Femur (tissue), 1 donor: Measurements from ENCODE around the gene TMEM132D.
A peak's percentile ranks its signal among the peaks of the same experiment; 100 is the strongest.
"Not testable (repeated sequence)": the region's sequence is repeated elsewhere in the genome, so short reads cannot be mapped to it uniquely, and the experiment has no call there.

Source experiments
- DNase-seq: peaks from one replicate; pipeline ENCODE4 v3.0.0-alpha.2; 2017

The TMEM132D gene

DNA sequence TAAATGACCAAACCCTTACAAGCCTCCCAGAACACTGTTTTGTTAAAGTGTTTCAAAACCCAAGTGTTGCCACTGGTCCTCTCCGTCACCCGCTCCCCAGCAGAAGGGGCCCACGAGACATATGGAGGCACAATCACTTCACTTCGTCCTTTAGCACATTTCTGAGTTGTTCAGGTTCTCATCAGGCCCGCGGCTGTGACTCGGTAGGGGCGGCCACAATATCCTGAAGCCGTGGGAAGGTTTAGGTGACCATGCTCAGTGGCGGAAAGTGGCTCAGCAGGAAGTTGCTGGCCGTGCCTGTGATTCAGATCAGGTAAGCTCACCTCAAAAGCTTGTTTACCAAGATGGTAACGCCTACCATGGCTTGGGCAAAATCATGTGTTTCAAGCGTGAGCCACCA lies 823.0 kb downstream of the TMEM132D start:
- no peak for DNase-seq

DNA sequence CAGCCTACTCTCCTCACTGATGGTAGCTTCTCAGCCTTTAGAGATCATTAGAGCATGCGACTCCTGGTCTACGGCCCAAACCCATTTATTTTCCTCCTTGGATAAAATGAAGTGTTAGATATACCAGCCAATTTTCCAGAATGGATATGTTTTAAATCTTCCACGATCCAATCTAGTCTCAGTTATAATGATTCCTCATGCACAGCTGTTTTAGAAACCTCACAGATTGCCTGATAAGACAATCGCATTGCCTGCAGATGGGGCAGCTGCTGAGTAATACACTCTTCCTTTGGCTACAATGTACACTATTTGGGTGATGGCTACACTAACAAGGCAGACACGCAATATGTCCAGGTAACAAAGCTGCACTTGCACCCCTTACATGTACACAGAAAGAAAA lies 823.4 kb downstream of the TMEM132D start:
- DNase-seq = no peak

DNA sequence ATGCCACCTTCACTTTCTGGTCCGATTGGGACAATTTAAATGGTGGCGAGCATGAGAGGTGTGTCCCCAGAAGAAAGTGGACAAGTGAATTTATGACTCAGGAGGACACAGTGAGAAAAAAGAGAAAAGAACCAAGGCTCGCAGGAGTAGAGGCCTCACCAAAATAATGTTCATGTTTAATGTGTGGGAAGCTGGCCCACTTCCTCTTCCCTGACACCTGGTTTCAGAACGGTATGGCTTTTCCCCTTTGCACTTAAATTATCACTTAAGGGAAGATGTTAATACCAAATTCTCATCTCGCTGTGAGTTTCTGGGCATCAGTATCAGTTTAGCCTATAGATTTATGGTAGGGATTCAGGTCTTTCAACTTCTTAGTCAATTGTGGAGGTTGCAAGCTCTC lies 824.1 kb downstream of the TMEM132D start:
- DNase-seq = no peak

DNA sequence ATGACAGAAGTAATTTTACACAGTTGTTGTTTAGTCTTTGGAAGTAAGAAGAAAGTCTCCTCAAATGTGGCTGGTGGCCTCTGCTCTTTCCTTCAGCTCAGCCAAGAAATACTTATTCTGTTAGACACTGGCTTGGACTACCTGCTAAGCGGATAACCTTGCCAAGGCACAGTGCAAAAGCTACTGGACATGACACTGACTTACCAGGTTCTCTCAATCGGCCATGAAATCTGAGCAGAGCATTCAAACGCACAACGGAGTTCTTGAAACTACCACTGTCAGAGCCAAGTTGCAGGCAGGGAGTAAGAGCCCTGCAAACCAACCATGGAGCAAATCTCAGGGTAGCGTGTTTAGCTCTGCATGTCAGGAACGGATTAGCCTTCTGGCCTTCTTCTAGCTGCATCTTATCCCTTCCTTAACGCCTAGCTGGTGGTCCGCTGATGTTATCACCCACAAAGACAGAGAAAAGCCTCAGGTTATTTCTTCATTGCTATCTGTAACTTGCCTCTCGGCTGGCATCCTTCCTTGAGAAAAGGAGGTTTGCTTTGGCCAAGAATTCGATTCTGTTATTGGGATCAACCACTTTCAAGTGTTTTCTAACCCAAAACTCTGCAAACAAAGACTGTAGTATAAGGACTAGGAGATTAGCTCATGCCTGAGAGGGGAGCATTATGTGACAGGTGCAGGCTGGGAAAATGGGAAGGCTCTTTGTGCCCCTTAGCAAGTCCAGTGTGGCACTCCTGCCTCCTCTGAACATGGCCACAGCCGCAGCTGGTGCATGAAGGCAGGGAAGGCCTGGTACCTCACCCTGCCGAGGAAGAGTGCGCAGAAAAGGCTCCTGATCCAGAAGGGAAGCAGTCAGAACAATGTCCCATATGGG lies 827.1 kb downstream of the TMEM132D start:
- DNase-seq = no peak

DNA sequence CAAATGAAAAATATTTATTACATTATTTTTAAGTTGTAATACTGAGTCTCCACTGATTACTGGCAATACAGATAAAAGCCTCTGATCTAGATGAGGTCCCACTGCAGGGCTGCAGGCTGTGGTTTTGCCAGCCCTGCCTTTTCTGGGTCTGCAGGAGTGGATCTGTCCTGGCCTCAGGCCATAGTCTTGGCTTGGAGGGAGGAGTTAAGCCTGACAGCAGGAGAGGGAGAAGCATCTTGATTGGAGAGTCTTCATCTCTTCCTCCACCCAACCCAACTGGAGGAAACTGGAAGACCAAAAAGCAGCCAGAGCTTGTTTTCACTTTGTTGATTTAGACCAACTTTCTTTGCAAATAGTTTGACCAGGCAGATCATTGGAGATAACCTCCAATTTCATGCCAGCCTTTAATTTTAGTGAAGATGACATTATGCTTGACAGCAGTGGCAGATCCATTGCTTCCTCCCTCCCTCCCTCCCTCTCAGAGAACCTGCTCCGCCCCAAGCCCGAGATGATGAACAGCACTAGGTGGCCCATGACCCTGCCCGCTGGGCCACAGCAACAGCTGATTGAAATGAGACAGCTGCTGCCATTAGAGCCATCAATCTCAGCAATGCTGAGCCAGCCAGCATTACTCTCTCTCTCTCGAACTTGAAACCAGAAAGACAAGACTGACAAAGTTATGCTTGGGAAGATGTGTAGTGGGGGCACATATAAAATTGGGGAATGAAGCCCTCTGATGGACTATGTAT lies 828.2 kb downstream of the TMEM132D start:
- peak; percentile 70 for DNase-seq

DNA sequence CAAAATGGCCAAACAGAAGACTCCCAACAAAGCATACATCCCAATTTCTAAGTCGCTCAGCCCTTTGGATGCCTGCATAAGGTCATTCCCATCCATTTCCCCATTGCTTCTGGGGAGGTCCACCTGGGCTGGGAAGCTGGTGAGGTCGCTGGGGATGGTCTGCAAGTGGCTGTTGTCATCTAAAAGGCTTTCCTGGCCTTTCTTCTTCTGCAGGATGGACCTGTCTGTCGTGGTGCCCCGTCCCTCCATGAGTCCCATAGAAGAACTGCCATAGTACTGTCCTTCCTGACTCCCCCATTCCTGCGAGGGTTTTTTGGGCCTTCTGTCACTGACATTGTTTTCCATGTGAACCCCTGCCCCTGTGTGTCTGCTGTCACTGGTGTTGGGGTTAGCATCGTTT lies 829.4 kb downstream of the TMEM132D start:
- no peak for DNase-seq

DNA sequence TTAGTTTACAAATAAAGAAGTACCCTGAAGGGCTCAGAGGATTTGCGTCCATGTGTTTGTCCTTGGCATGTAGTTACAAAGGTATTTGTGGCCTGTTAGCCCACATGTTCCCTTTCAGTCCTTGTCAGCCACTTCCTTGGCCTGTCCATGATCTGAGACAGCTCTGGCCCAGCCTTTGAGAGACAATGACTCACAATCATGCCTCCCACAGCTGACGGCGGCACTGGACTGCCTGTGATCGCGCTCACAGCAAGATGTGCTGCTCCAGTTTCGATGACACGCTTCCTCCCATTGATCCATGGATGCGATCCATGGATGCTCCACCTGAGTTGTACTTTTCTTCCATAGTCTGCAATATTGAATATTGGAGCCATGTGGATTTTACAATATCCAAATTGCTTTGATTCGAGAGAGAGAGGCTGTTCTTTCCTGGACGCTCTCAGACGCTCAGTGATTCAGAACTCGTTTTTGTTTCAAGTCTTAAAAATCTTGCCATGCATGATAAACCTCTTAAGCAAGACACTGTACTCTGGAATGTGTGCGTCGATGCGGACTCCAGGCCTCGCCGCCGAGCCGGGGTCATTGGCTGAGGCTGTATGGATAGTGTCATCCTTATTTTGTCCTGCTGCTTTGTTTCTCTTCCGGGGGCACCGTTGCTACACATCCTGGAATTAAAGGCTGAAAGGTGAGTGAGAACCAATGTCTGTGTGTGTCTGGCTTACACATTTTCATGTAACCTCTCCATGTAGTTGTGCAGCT lies 830.5 kb downstream of the TMEM132D start:
- DNase-seq = no peak

DNA sequence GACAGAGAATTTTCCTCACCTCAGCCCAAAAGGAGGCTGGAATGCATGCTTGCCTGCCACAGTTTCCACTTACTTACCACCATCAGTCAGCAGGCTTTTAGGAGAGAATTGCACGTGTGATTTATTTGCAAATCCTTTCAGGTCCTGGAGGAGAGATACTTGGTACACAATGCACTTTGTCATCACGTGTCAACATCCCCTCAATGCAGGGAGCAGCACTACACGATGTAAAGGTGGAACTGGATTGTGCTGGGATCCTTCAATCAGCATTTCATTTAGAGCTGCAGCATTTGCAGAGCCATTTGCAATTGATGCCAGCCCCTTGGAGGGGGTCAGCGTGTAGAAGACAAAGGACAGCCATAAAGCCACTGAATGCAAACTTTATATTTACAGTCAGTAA lies 832.5 kb downstream of the TMEM132D start:
- no peak for DNase-seq

DNA sequence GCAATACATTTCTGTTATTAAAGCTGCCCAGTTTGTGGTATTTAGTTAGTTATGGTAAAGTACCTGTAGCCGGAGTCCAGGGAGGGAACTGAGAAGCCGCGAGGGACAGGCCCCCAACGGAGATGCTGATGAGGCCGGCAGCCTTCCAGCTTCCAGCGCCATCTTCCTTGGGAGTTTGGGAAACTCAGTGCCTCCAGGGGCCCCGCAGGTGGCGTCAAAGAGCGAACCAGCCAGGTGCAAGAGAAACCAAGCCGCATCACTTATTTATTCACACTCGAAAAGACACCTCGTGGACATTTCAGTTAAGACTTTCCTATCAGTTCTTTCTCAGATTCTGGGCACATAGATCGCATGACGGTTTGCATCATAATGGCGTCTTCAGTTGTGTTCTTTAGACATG lies 833.9 kb downstream of the TMEM132D start:
- DNase-seq = no peak

DNA sequence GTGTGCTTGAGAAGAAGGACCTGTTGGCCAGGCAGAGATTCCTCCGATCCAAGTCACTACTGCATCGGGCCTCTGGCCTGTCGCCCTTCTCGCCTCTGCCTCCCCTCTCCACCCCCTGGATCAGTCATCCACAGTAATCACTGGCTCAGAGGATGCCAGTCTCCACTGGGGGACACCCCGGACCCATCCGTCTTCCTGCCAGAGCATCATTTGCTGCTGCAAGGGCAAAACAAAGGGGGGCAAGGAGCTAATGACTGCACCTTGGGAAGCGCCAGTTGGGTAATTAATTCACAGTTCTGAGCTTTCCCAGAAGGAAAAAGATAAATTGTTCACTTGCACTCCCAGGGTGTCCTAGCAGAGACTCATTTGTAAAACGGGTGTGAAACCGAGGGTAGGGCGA lies 835.1 kb downstream of the TMEM132D start:
- no peak for DNase-seq

DNA sequence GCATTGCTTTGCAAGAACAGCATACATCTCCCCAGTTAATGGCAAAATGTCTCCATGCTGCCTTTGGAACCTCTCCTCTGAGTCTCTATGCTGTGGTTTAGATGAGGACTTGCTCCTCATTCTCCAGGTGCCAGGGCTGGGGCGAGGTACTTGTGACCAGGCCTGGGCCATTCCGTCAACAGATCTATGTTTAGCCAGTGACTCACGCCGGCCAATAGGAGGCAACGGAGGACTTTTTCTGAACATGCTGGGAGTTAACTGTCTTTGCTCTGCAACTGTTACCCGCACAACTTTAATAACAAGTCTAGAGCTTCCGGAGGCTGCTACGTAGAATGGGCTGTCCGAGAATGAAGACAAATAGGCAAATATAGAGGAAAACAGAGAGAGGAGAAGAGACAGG lies 836.3 kb downstream of the TMEM132D start:
- DNase-seq = no peak

DNA sequence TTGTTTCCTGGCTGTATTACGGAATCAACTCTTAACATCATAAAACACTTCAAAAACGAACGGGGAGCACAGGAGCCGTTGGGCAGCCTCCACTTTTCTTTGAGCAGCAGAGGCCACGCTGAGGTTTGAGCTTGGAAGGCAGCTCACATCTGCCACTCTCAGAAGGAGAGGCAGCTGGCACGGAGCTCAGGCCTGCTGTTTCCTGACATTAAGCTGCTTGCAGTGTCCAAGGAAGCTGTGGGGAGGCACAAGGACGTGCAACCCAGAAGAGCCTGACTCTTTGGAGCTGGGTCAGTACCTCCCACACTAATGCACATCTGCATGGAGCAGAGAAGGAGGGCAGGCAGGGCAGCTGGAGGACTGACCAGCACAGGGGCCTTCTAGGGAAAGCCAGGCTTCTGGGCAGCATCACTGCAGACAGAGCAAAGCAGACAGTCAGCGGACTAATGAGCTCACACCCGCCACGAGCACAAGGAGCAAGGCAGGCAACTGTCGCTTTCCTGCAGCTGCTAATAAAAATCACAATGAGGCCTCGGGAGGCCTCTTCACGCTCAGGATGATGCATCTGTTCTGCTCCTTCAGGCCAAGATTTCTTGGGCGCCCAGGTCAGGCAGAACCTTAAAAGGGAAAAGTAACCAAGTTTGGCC lies 839.5 kb downstream of the TMEM132D start:
- DNase-seq = peak; percentile 51

DNA sequence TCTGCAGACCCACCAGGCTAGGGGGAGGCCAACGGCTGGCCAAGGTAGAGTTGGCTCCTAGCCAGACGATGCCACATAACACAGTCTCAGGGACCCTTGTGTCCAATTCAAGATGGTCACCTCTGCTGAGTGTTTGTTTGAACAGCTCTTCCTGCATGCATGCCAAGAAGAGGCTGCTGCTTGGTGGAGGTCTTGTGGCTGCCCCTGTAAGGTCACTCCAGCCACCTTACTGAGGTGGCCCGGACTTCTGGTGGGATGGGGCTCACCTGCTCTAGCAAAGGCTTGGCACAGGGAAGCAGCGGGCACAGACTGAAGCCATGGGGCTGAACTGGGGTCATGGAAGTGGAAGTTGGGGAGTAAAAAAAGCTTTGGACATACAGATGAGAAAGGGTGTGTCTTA lies 840.2 kb downstream of the TMEM132D start:
- DNase-seq = no peak

DNA sequence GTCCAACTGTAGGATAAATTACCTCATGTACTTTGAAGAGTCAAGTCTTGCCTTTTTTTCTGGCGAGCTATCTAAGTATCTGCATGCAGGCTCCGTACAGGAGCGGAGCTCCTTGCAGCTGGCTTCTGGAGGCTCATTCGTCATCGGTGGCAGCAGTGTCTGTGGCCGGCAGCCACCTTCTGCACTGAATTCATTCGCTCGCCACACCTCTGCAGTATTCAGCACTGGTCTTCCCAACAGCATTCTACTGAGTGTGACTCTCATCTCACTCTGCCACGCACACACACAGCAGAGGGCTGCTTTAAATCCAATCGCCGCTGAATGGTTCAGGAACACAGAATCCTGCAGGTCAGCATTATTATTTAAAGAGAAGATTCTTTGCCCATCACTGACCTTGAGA lies 850.6 kb downstream of the TMEM132D start:
- DNase-seq = no peak

DNA sequence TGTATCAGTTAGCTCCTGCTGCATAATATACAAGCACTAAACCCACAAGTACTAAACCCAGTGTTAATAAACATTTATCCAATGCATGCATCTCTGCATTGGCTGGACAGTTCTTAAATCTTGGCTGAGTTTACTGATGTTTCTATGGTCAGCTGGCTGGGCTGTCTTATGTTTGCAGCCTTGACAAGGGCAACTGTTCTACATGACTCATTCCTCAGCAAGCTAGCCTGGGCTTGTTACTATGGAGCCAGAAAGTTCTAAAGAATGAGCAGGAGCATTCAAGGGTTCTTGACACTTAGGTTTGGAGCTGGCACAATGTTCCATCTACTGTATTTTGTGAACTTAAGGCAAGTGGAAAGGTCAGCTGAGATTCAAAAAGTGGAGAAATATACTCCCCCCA lies 851.5 kb downstream of the TMEM132D start:
- no peak for DNase-seq

DNA sequence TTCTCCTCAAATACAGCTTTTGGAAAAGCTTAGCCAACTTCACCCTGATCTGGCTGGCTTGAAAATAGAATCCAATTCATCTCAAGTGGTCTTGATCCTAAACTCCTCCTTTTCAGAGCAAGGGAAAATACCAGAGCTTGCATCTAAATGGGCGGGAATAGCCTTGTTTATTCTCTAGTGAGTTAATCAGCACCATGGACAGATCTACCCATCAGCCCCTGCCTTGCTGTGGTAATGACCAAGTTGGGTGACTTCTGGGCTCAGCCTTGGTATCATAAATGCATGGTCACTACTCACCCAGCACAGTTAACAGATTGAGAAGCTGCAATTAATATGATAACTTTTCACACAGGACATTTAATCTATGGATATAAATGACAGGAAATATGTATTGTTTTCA lies 853.9 kb downstream of the TMEM132D start:
- DNase-seq = no peak

DNA sequence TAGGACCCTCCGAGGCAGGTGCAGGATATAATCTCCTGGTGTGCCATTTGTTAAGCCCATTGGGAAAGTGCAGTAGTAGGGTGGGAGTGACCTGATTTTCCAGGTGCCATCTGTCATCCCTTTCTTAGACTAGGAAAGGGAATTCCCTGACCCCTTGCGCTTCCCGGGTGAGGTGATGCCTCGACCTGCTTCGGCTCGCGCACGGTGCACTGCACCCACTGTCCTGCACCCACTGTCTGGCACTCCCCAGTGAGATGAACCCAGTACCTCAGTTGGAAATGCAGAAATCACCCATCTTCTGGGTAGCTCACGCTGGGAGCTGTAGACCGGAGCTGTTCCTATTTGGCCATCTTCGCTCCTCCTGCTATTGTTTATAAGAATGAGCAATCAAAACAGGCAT lies 860.5 kb downstream of the TMEM132D start:
- not testable (repeated sequence) for DNase-seq

DNA sequence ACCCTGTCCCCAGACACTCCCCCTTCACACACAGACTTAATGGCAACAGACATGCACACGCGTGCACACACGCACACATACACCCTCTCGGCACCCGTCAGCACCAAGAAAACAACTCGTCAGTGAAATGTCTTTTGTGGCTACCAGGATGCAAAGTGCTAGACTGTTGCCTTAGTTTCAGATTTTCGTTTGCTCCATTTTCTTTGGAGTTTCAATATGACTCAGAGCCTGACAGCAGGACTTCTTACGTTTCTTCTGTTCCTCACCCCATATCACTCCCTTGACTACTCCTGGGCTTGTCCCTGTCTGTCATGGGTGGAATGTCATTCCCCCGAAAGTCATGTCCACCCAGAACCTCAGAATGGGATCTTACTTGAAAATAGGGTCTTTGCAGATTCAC lies 867.7 kb downstream of the TMEM132D start:
- no peak for DNase-seq

DNA sequence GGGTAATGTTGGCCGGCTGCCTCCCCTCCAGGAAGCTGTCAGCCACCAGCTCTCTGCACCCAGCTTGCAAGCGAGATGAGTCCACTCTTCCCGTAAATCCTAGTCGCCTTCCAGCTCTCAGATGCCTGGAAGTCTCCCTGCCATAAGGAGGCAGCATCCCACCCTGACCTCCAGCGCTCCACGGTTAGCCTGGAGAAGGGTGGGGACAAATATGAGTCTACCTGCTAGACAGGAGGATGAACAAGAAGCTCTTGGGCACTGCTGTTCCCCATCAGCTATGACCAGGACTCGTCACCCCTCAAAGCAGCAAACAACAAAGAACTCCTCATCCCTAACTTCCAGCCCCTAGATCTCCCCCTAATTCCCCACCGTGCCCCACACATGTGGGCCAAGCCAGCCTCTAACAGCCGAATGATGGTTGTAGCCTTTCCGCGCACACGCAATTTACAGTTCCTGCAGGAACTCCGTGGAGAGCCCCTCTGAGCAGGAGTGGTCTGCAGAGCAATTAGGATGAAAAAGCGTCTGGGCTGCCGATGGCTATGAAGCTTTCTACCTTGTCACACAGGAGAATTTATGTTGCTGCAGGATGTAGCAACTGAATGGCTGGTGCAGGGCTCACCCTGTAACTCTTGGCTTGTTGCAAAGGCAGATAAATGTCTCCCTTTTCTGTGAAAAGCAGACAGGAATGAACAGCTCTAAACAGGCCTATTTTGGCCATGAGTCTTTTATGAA lies 869.1 kb downstream of the TMEM132D start:
- no peak for DNase-seq

DNA sequence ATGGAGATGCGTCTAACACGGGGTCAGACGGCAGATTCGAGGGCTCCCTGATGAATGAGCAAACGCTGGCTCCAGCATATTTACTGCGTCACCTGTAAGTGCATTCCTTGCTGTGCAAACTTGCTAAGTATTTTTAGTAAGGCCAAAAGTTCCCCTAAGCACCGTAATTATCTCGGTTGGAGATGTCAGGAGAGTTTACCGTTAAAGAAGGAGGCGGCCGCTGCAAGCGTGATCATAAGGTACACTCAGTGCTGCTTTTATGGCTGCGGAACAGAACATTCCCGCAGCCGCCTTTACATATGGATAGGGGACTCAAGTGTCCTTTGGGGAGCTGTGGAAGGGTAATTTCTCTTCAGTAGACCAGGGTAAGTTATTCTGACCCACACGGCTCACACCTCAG lies 875.0 kb downstream of the TMEM132D start:
- no peak for DNase-seq

DNA sequence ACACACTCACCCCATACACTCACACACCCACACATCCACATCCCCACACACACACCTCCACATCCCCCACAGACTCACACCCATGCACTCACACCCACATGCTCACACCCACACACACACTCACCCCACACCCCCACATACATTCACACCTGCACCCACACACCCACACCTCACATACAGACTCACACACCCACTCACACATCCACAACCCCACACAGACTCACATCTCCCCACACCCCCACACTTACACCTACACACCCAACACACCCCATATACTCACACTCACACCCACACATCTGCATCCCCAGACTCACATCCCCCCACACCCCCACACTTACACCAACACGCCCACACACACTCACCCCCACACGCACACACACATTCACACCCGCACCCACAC lies 878.8 kb downstream of the TMEM132D start:
- DNase-seq = no peak
